Kidney (tissue), 14 donors: ENCODE results near the gene CPA5. TPM values are rescaled to one million over a fixed set of nuclear protein-coding genes. Genes with fewer than 3 reads are reported as not detected.

Experiments
- DNase-seq, 5 donors: peaks; one replicate each; pipeline ENCODE4 v3.0.0-alpha.2; 2013 to 2020
- FAIRE-seq: peaks from 2 replicates; lab custom pipeline; 2012; peaks lifted over from hg19 to GRCh38; lab: Jason Lieb, UNC
- H3K27ac ChIP-seq, 2 donors: one replicate each; pipeline ENCODE4 v1.7.0; 2013; ENCODE audit warnings: low read depth in 2 of 2, low read length in 2 of 2, inconsistent platforms in 1 of 2
- H3K27me3 ChIP-seq: one replicate; pipeline ENCODE4 v1.7.1; 2013; ENCODE audit warnings: low read length, inconsistent platforms; ENCODE audit not compliant: control insufficient read depth, insufficient read depth
- H3K36me3 ChIP-seq, 3 donors: one replicate each; pipeline versions ENCODE4 v1.7.0 to v1.7.1; 2013; ENCODE audit warnings: low read length in 3 of 3, control low read depth in 1 of 3, inconsistent platforms in 1 of 3; ENCODE audit not compliant: insufficient read depth in 3 of 3, control insufficient read depth in 2 of 3
- H3K4me1 ChIP-seq, 3 donors: one replicate each; pipeline versions ENCODE4 v1.7.0 to v1.7.1; 2013; ENCODE audit warnings: low read length in 3 of 3, inconsistent platforms in 1 of 3, low read depth in 1 of 3; ENCODE audit not compliant: control insufficient read depth in 2 of 3, insufficient read depth in 2 of 3
- H3K4me3 ChIP-seq, 3 donors: one replicate each; pipeline versions ENCODE4 v1.7.0 to v1.8.1; 2013; ENCODE audit warnings: low read length in 3 of 3, control low read depth in 1 of 3, inconsistent platforms in 1 of 3
- H3K9ac ChIP-seq, 3 donors: one replicate each; pipeline versions ENCODE4 v1.7.0 to v1.7.1; 2013; ENCODE audit warnings: low read length in 3 of 3, control low read depth in 1 of 3, inconsistent platforms in 1 of 3
- H3K9me3 ChIP-seq, 3 donors: one replicate each; pipeline versions ENCODE4 v1.7.0 to v1.7.1; 2013; ENCODE audit warnings: low read length in 3 of 3, control low read depth in 1 of 3, inconsistent platforms in 1 of 3; ENCODE audit not compliant: control insufficient read depth in 2 of 3, insufficient read depth in 1 of 3
- CTCF ChIP-seq: IDR thresholded peaks from 3 replicates; pipeline ENCODE4 v1.5.1; 2012; ENCODE audit warnings: mild to moderate bottlenecking, moderate library complexity, borderline replicate concordance; ENCODE audit not compliant: insufficient read depth; ENCODE audit errors: extremely low read depth
- intact Hi-C: fragments of 100-400 bp; cut with DNase I; formaldehyde crosslinking; loops from one replicate; pipeline ENCODE4 v1.11.1; 2022
- polyA plus RNA-seq: library from polyadenylated mRNA; stranded (reverse); fragments of 350-450 nt; fragmentation: Illumina TruSeq; extraction: RNeasy Lipid Tissue Mini Kit (QIAGEN cat#74804); gene quantifications from one replicate; pipeline ENCODE4 v1.2.3, GENCODE V29; 2014; ENCODE audit warnings: low read depth, low replicate concordance; ENCODE audit not compliant: insufficient read depth
- total RNA-seq: library from RNA; stranded (reverse); fragmentation: NEBNext Ultra II Directional; extraction: Animal tissue kit (Norgen Biotek cat#: 25700); gene quantifications from one replicate; pipeline ENCODE4 v1.2.1, GENCODE V29; 2021
- donor health status: control.
- donor health status: control.
- donor health status: control.
- donor health status: control.
- donor health status: control.
- donor health status: DM: yes; HTN: yes; CAD: no.
- donor health status: Normal renal cell carcinoma (clear cell type).

Gene CPA5
- total and polyA plus RNA-seq, 2 donors from 2014 or later = 0.54 to 1.1 TPM

DNA sequence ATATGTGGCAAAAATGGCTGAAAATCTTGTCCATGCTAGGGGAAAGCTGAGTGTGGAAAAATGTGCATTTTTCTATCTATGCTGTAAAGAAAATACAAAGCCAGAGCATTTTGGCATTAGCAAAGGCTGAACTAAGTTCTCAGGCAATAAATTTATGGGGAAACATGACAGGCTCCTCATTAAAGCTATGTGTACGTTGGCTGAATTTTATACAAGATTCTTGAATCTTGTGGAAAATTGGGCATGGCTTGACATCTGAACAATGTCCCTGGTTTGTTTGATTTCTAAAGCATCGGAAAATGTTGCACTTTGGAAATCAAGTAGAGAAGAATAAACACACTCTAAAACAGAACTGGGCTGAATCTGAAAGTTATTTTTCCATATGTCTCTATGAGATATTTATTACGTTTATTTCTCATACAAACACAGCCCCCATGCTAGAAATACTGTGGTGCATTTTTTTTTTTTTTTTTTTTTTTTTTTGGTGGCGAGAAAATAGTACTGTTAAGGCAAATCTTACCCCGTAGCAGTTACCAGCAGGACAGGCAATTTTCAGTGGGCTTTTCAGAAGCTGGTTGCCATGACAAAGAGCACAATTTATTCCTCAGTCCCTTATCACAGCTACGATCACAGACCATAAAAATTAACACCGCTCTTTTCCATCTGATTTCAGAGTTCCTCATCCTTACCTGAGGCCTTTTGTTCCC, 52.6 kb downstream of the CPA5 start:
- H3K36me3 ChIP-seq = no peaks in the 10 kb centered on the region
- no peaks in the 10 kb centered on the region for H3K27me3 ChIP-seq
- TF ChIP-seq CTCF = no peak
- intact Hi-C loops = no loop called here
- peaks cover 2 to 7% (median 4%) of the 10 kb centered on the region in 3 donors for H3K4me1 ChIP-seq
- H3K9me3 ChIP-seq = no peaks in the 10 kb centered on the region
- peak in 2 of 5 donors; percentile 79 to 92 for DNase-seq
- no peak overlapping the region for H3K27ac ChIP-seq
- FAIRE-seq = no peak
- H3K9ac ChIP-seq = no peak overlapping the region
- H3K4me3 ChIP-seq = no peak overlapping the region

DNA sequence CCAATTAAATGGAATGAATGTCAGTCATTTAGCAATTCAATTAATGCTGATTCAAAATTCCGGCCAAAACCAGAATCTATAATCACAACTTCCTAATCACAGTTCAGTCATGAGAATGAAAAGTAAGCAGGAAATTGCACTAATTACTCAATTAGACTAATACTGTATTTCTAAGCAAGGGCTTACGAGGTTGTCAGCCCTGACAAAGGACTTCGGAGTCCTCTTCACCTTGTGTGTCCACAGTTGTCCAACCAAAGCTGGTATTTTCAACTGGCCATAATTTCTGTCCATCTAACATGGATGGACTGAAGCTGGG, 53.1 kb downstream of the CPA5 start:
- no peak overlapping the region for H3K27ac ChIP-seq
- H3K36me3 ChIP-seq = peaks cover 0 to 2% (median 0%) of the 10 kb centered on the region in 3 donors
- H3K27me3 ChIP-seq = no peaks in the 10 kb centered on the region
- H3K9me3 ChIP-seq = no peaks in the 10 kb centered on the region
- DNase-seq (peak in 1 of 5 donors; percentile 34), FAIRE-seq (no peak)
- no peak overlapping the region for H3K9ac ChIP-seq
- peaks cover 2 to 7% (median 4%) of the 10 kb centered on the region in 3 donors for H3K4me1 ChIP-seq
- no peak for TF ChIP-seq CTCF
- H3K4me3 ChIP-seq = no peak overlapping the region
- intact Hi-C loops = no loop called here

DNA sequence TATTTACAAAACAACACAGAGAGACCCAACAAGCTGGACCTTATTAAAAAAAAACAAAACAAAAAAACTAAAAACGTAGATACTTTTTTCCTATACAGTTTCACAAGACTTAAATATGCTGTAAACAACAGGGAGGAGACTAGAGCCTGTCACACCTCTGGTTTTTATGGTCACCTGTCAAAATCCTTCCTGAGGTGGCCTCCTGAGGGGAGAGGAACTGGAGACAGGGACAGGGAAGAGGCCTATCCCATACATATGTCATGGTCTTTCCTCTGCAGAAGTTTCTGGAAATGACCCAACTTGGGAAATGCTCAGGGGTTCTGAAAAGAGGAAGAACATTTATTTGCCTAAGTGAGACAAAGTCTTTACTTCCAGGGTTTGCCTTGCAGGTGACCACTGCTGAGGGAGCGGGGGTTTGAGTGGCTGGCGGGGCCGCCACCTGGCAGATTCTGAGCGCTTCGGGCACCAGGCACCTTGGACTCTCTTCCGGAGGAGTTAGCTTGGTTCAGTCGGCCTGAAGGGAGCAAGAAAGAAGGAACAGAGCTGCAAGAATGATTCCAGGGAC, 54.0 kb downstream of the CPA5 start:
- FAIRE-seq (no peak), DNase-seq (peak in 3 of 5 donors; percentile 54 to 66 (median 55))
- no peak for TF ChIP-seq CTCF
- Histone ChIP-seq H3K4me1 (peaks cover 2 to 7% (median 4%) of the 10 kb centered on the region in 3 donors), H3K36me3 (peaks cover 0 to 4% (median 0%) of the 10 kb centered on the region in 3 donors), H3K9me3 (no peaks in the 10 kb centered on the region), H3K27me3 (no peaks in the 10 kb centered on the region), H3K9ac (no peak overlapping the region), H3K27ac (no peak overlapping the region), H3K4me3 (no peak overlapping the region)
- intact Hi-C loops = no loop called here
